Loucy (cell line): ENCODE data around the gene PDZD8.

Experiments used
- EZH2phosphoT487 ChIP-seq: fragments of 200-600 bp; IDR thresholded peaks from 2 replicates; pipeline ENCODE4 v1.6.1; 2018; ENCODE audit warnings: antibody characterized with exemption, mild to moderate bottlenecking, moderate library complexity, borderline replicate concordance
- TF ChIP-seq, protein P1 (sequence below): fragments of 200-600 bp; sonication (generic); conservative IDR thresholded peaks from 2 replicates; pipeline ENCODE4 v1.5.1; 2014; ENCODE audit warnings: mild to moderate bottlenecking, antibody characterized with exemption, low read length

DNA sequence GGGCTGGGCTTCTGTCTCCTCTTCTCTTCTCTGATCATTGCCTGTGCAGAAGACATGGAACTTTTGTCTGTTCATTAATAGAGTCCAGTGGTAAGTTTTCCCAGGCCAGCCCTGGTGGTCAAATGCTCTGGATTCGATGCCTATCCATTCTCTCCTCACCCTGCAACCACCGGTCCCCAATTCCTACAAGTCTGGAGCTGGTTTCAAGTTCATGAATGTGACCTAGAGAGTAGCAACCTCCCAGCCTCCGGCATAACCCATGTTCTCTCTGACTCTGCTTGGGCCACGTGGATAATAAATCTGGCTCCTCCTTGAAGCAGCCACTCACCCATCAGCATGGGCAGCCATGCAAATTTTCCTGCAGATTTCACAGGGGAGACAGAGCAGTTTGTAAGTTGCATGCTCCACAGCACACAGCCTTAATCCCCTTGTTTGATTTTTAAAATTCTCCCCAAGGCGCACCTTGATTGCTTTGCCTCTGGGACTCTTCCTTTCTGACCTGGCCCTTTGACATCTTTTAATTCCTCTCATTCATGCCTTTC is 37.3 kb upstream of the PDZD8 start:
- TF ChIP-seq, protein P1, sequence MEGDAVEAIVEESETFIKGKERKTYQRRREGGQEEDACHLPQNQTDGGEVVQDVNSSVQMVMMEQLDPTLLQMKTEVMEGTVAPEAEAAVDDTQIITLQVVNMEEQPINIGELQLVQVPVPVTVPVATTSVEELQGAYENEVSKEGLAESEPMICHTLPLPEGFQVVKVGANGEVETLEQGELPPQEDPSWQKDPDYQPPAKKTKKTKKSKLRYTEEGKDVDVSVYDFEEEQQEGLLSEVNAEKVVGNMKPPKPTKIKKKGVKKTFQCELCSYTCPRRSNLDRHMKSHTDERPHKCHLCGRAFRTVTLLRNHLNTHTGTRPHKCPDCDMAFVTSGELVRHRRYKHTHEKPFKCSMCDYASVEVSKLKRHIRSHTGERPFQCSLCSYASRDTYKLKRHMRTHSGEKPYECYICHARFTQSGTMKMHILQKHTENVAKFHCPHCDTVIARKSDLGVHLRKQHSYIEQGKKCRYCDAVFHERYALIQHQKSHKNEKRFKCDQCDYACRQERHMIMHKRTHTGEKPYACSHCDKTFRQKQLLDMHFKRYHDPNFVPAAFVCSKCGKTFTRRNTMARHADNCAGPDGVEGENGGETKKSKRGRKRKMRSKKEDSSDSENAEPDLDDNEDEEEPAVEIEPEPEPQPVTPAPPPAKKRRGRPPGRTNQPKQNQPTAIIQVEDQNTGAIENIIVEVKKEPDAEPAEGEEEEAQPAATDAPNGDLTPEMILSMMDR = no peak
- no peak for TF ChIP-seq EZH2phosphoT487
